Measurements from ENCODE around the gene ATXN2.

ATXN2 gene

DNA sequence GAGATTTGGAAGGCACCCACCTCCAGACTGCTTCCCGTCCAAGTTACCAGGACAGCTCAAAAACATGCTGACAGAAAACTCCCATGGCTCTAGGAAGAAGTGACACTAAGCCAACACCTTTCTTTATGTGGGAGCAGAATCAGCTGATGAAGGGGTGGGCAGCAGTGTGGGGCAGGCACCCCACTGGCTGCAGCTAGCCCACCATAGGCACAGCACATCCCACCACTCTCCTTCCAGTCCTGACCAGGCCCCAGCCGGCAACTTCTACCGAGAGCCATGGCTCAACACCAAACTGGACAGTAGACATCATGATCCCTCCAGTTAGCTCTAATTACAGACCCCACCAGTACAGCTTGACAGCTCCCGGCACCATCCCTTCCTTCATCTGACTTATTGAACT is 148.4 kb downstream of the ATXN2 start:
- no peak for DNase-seq (ENCODE audit: low read depth)

DNA sequence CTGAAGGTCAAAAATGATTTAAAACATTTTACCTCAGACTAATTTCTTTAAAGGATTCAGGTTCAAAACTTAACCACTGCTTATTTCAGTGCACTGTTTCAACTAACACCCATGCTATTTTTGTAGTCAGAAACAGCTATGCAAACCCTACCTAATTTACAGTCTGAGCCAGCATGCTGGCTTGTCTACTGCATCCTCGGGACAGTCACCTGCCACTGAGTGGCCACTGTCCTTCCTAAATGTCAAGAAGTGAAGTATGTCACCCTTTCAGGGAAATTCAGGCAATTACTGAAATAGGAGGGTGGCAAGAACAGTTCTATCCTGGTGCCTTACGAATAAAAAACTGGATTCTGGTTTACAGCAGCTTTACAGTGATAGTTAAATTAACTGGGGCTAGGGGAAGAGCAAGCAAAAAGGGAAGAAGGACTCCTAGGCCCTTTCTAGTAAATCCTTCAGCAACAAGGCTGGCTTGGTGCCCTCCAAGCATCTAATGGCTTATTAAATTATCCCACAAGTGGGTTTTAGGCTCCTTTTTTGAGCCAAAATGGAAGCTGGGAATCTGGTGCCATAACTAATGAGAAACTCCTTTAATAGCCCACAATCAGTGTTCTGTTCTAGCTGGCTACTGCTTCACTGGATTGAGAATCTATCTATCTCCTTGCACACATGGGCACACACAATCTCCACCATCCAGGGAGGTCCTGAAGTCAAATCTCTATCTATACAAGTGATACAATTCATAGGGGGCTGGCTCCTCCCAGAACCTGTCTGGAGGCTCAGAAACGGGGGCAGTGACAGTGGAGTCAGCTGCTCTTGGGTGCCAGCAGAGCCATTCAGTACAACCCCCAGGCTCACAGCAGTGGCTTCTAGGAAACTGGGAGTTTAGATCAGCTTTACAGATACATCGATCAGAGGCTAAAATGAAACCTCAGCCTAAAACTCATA is 150.0 kb downstream of the ATXN2 start:
- no peak for DNase-seq (ENCODE audit: low read depth)

GRCh38 chr12:111448266-111448830 is 150.8 kb downstream of the ATXN2 start:
- DNase-seq (ENCODE audit: low read depth) = no peak

DNA sequence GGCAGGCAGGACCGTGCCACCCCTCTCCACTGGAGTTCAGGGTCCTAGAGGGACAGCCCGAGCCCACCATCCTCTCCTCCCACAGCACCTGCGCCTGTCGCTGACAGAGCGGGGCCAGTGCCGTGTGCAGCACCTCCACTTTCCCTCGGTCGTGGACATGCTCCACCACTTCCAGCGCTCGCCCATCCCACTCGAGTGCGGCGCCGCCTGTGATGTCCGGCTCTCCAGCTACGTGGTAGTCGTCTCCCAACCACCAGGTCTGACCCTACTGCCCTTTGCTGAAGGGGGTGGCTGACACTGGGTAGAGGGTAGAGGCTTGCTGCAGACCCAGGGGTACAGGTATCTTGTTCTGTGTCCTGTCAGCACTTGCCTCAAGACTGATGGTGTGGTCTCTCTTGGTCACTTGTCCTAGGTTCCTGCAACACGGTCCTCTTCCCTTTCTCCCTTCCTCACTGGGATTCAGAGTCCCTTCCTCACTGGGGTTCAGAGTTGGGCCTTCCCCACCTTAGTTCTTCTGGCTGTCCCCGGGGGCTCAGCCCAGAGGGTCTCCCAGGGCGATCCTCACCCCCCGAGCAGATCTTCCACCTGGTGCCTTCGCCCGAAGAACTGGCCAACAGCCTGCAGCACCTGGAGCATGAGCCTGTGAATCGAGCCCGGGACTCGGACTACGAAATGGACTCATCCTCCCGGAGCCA is 151.4 kb downstream of the ATXN2 start:
- DNase-seq (ENCODE audit: low read depth) = no peak

- no peak for DNase-seq (ENCODE audit: low read depth)
These were observed 152.2 kb downstream of the ATXN2 start for GRCh38 chr12:111446631-111447570.

DNA sequence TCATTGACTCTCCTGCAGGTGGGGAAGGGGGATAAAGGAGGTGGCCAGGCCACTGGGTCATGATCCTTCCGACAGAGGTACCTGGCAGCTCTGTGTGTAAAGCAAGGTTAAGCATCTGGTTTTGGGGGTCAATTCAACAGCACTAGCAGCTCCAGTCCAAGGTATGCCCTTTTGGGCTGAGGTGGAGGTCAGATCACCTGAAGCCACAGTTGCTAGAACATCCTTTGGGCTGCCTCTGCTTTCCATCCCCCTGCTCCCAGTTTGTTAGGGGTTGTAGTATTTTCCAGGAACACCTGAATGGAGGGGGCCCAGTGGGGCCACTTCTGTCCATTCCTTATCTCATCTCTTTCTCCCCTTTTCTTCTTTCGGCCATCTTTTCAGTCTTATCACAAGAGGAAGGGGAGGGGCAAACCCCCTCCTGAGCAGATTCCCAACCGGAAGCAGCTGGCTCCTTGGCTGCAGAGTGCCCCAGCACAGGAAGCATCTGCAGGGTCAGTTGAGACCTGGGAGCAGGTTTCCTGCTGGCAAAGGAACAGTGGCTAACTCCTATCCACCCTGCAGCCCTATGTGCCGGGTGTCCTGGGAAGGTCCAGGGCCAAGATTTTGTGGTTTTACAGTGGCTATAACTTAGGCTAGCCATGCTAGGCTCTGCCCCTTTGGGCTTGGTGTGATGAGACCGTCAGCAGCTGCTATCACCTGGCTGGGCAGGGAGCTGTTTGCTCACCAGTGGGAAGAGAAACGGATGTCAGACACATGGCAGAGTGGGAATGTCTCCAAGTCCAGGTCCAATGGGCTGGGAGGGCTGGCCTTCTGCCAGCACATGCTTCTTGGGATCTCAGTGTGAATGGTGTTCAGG is 153.2 kb downstream of the ATXN2 start:
- DNase-seq (ENCODE audit: low read depth) = no peak

- DNase-seq (ENCODE audit: low read depth) = peak; percentile 21
These were observed 154.0 kb downstream of the ATXN2 start for GRCh38 chr12:111444925-111445725.

GRCh38 chr12:111444314-111444924 is 154.7 kb downstream of the ATXN2 start:
- no peak for DNase-seq (ENCODE audit: low read depth)

DNA sequence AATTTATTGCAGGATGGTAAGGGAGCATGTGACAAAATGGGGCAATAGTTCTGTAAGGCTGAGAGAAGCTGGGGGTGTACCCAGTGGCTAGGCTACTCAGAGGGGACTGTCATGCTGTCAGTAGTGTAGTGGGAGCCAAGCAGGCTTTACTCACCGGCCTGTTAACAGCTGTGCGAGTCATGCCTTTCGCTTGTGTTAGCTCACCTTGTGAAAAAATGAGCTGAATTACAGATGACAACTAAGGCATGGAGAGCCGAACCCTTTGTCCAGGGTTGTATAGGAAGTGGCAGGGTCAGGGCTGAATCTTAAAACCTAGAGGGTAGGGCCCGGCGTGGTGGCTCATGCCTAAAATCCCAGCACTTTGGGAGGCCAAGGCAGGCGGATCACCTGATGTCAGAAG is 155.5 kb downstream of the ATXN2 start:
- no peak for DNase-seq (ENCODE audit: low read depth)

- DNase-seq (ENCODE audit: low read depth) = no peak
These were observed 156.0 kb downstream of the ATXN2 start for GRCh38 chr12:111443086-111443485.

GRCh38 chr12:111442301-111443045 is 156.6 kb downstream of the ATXN2 start:
- DNase-seq (ENCODE audit: low read depth) = no peak

DNA sequence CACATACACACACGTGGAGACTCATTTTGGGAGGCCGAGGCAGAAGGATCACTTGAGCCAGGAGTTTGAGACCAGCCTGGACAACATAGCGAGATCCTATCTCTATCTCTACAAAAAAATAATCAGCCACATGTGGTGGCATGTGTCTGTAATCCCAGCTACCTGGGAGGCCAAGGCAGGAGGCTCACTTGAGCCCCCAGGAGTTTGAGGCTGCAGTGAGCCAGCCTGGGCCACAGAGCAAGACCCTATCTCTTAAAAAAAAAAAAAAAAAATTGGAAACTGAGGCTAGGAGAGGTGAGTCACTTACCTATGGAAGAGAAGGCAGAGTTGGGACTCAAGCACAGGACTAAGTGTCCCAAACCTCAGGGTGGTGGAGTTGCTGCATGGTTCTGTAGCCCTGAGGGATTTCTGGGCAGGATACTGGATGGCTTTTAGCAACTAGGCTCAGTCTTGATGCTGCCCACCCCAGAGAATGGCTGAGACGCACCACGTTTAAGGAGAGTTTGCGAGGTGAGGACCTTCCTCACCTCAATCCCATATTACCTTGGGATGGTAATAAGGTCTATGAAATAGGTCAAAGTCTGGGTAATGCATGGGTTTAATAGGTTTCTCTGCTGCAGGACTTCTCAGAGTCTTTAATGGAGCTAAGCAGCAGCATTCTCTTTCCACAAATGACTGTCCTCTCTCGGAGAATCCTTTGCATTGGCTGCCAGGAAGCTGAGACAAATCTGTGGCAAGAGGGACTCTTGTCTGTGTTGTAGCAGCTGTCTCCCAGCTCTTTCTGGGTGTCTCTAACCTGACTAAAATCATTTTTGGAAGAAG is 157.8 kb downstream of the ATXN2 start:
- no peak for DNase-seq (ENCODE audit: low read depth)

DNA sequence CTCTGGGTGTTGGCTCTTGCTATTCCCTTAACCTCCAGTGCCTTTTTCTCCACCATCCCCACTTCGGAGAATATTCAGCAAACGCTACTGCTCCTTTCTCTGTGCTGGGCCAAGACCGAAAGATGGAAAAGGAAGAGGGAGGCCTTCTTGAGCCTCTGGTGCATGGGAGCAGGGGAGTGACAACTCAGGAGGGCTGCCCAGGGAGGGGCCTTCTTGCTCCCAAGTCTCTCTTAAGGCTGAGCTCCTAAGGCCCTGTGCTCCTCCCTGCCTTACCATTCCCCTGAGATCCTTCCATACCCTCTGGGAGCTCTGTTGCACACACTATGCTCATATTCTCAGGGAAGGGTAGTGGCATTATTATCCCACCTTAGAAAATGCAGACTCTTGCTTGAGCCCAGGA is 158.5 kb downstream of the ATXN2 start:
- no peak for DNase-seq (ENCODE audit: low read depth)

GRCh38 chr12:111440152-111440551 is 159.0 kb downstream of the ATXN2 start:
- no peak for DNase-seq (ENCODE audit: low read depth)

- DNase-seq (ENCODE audit: low read depth) = no peak
These were observed 159.4 kb downstream of the ATXN2 start for GRCh38 chr12:111439657-111440151.

DNA sequence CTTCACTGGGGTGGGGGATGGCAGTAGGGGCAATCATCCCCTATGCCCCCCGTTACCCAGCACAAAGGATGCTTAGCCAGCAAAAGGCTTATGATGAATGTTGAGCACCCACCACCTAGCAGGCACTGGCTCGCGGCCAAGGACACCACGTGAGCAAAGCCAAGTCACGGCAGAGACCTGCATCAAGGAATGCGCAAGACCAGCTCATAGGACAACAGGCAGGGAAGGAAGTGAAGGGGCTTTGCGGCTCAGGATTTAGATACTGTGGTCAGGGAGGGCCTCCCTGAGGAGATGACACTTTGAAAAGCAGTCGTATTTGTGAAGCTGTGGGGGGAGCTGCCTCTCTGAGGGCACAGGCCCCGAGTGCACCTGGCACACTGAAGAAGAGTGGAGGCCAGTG is 160.6 kb downstream of the ATXN2 start:
- no peak for DNase-seq (ENCODE audit: low read depth)

DNA sequence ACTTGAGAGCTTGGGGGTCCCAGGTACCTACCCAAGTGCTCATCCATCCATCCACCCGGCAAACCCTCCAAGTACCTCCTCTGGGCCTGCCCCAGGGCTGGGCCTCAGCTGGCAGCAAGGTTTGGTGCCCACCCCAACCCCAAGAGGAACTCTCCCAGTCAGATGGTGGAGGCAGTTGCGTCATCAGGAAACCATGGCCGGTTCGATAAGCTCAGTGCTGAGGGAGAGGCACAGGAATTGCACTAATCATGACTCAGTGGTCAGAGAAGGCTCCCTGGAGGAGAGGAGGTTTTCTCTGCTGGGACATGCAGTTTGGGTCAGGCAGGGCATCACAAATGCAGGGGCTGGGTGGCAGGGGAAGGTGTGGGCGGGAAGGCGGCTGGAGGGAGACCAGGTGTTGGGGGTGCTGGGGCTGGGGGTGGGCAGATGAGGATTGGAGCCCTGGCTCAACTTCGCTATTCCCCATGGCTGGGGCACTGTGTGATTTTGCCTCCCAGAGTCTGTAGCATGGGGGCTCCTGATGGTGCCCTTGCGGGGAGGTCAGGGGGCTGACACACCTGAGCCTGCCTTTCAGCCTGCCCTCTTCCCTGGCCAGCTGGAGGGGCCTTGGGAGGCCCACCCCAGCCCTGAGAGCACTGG is 161.2 kb downstream of the ATXN2 start:
- DNase-seq (ENCODE audit: low read depth) = peak; percentile 71
